B cell (primary cell): ENCODE data around the gene CLCN7. TPM values are rescaled to one million over a fixed set of nuclear protein-coding genes. Genes with fewer than 3 reads are reported as not detected.

Experiments
- ATAC-seq: fragments of 200-7000 bp; cut with Tn5 transposase; one replicate; pipeline ENCODE4 v1.10.0; 2021; ENCODE audit warnings: low read depth, mild to moderate bottlenecking, moderate number of reproducible peaks, moderate library complexity
- CTCF ChIA-PET: fragments of 350-600 bp; sonication (Branson Sonifier 250); formaldehyde crosslinking; loops from one replicate; lab custom pipeline; 2021; ENCODE audit warnings: antibody characterized with exemption, inconsistent platforms; lab: Charles Lee
- POLR2A ChIA-PET: fragments of 350-600 bp; sonication (Branson Sonifier 250); formaldehyde crosslinking; loops from one replicate; lab custom pipeline; 2021; ENCODE audit warnings: antibody characterized with exemption; lab: Charles Lee
- DNase-seq: peaks from one replicate; pipeline ENCODE4 v3.0.0; 2013
- H2AFZ ChIP-seq: 2 replicates; pipeline ENCODE4 v1.6.1; 2012; ENCODE audit warnings: mild to moderate bottlenecking, low read depth, low read length; ENCODE audit not compliant: insufficient read depth, poor library complexity, severe bottlenecking
- H3K27ac ChIP-seq, 2 donors: 1 replicate in 1 of 2; 2 replicates in 1 of 2; pipeline ENCODE4 v1.5.1; 2012 to 2013; ENCODE audit warnings: low read length in 2 of 2, mild to moderate bottlenecking in 2 of 2, moderate library complexity in 1 of 2
- H3K27me3 ChIP-seq, 4 experiments: fragments of 200-600 bp in 1 of 4; sonication (generic) in 1 of 4; replicated peaks in 1 of 4; 1 replicate in 2 of 4; 2 replicates in 2 of 4; pipeline versions ENCODE4 v1.6.1 to v1.7.0; 2013 to 2016; ENCODE audit warnings: low read length in 3 of 4, mild to moderate bottlenecking in 2 of 4, mixed read lengths in 1 of 4, moderate library complexity in 1 of 4; ENCODE audit not compliant: insufficient read depth in 4 of 4, control insufficient read depth in 3 of 4; ENCODE audit errors: control extremely low read depth in 1 of 4
- H3K36me3 ChIP-seq, 2 experiments: replicated peaks in 1 of 2; 1 replicate in 1 of 2; 2 replicates in 1 of 2; pipeline versions ENCODE4 v1.6.1 to v1.7.1; 2013; ENCODE audit warnings: low read length in 1 of 2; ENCODE audit not compliant: insufficient read depth in 2 of 2, control insufficient read depth in 1 of 2; ENCODE audit errors: control extremely low read depth in 1 of 2, extremely low read depth in 1 of 2
- H3K4me1 ChIP-seq, 2 donors: fragments of 200-600 bp in 1 of 2; sonication (generic) in 1 of 2; 1 replicate in 1 of 2; 2 replicates in 1 of 2; pipeline versions ENCODE4 v1.5.1 to v1.6.1; 2013 to 2017; ENCODE audit warnings: low read length in 2 of 2; ENCODE audit not compliant: control insufficient read depth in 2 of 2, insufficient read depth in 2 of 2
- H3K4me2 ChIP-seq: replicated peaks from 2 replicates; pipeline ENCODE3; 2012; ENCODE audit warnings: mild to moderate bottlenecking, low read depth, low read length; ENCODE audit not compliant: poor library complexity, severe bottlenecking
- H3K4me3 ChIP-seq, 5 experiments: fragments of 200-600 bp in 1 of 5; sonication (generic) in 1 of 5; 1 replicate in 3 of 5; 2 replicates in 2 of 5; pipeline versions ENCODE4 v1.5.1 to v1.7.0; 2011 to 2016; ENCODE audit warnings: low read length in 4 of 5, mild to moderate bottlenecking in 4 of 5, low read depth in 2 of 5, control low read depth in 1 of 5, moderate library complexity in 1 of 5; ENCODE audit not compliant: insufficient read depth in 1 of 5; ENCODE audit errors: control extremely low read depth in 1 of 5, extremely low read depth in 1 of 5
- H3K79me2 ChIP-seq: fragments of 200-600 bp; sonication (generic); one replicate; pipeline ENCODE4 v1.6.0; 2016; ENCODE audit warnings: low read length; ENCODE audit not compliant: control insufficient read depth, insufficient read depth
- H3K9ac ChIP-seq: fragments of 200-600 bp; sonication (generic); 2 replicates; pipeline ENCODE4 v1.6.1; 2017; ENCODE audit warnings: mild to moderate bottlenecking, low read length, moderate library complexity
- H3K9me3 ChIP-seq, 3 donors: one replicate each; pipeline versions ENCODE4 v1.6.1 to v1.7.1; 2013; ENCODE audit warnings: low read length in 2 of 3; ENCODE audit not compliant: control insufficient read depth in 2 of 3, insufficient read depth in 1 of 3; ENCODE audit errors: control extremely low read depth in 1 of 3
- H4K20me1 ChIP-seq: 2 replicates; pipeline ENCODE4 v1.6.0; 2012; ENCODE audit warnings: mild to moderate bottlenecking, low read length; ENCODE audit not compliant: insufficient read depth, control insufficient read depth, poor library complexity, severe bottlenecking
- H3K27ac Mint-ChIP-seq: one replicate; pipeline ENCODE4 v1.8.0; 2021; ENCODE audit warnings: mixed read lengths
- H3K27me3 Mint-ChIP-seq: one replicate; pipeline ENCODE4 v1.8.0; 2021; ENCODE audit warnings: mixed read lengths
- H3K4me1 Mint-ChIP-seq: one replicate; pipeline ENCODE4 v1.8.0; 2021; ENCODE audit warnings: mixed read lengths
- H3K4me3 Mint-ChIP-seq: one replicate; pipeline ENCODE4 v1.8.0; 2021; ENCODE audit warnings: mixed read lengths
- H3K9me3 Mint-ChIP-seq: one replicate; pipeline ENCODE4 v1.8.0; 2022; ENCODE audit warnings: mixed read lengths; ENCODE audit not compliant: insufficient read depth
- CTCF ChIP-seq: fragments of 200-600 bp; IDR thresholded peaks from one replicate; pipeline ENCODE4 v1.8.0; 2022; ENCODE audit warnings: antibody characterized with exemption, mild to moderate bottlenecking
- EZH2 ChIP-seq: IDR thresholded peaks from 2 replicates; pipeline ENCODE4 v1.6.1; 2012; ENCODE audit warnings: borderline replicate concordance, low read depth, mild to moderate bottlenecking, moderate library complexity, low read length; ENCODE audit not compliant: insufficient read depth, poor library complexity, severe bottlenecking
- WGBS: methylation state at CpG from one replicate; pipeline ENCODE4 v1.1.5; 2013; ENCODE audit warnings: missing lambda C conversion rate; ENCODE audit not compliant: insufficient coverage; 5-methylcytosine and 5-hydroxymethylcytosine counted together
- intact Hi-C: fragments of 100-400 bp; cut with micrococcal nuclease; formaldehyde crosslinking; loops from one replicate; pipeline ENCODE4 v1.10.0; 2022
- polyA plus RNA-seq: library from polyadenylated mRNA; depleted of rRNA; stranded (reverse); fragments of >200 nt; gene quantifications from 2 replicates; pipeline ENCODE4 v1.2.3, GENCODE V29; 2012
- total RNA-seq, 2 donors: library from RNA; stranded (reverse); fragments of 120-200 nt in 1 of 2; gene quantifications; 1 replicate in 1 of 2; 2 replicates in 1 of 2; pipeline versions ENCODE4 v1.2.3 to v1.2.4, GENCODE V29; 2013 to 2022

CLCN7 gene
- total and polyA plus RNA-seq, 2 donors (not counting 1 experiment from before 2014, with no cell fraction given) = 215 to 274 TPM

GRCh38 chr16:1416521-1416941, 58.3 kb downstream of the CLCN7 start:
- Histone ChIP-seq H3K4me3 (no peak overlapping the region), H3K4me2 (no peak overlapping the region), H4K20me1 (peaks cover 35% of the 10 kb centered on the region), H3K4me1 (peaks cover 12 to 33% of the 10 kb centered on the region in 2 donors), H3K9me3 (no peaks in the 10 kb centered on the region), H3K9ac (no peak overlapping the region), H3K27ac (no peak overlapping the region), H3K36me3 (peaks cover 0 to 14% of the 10 kb centered on the region in 2 experiments), H2AFZ (no peak overlapping the region), H3K79me2 (peaks cover 64% of the 10 kb centered on the region), H3K27me3 (no peaks in the 10 kb centered on the region)
- peaks cover 26% of the 10 kb centered on the region for H3K4me1 Mint-ChIP-seq
- TF ChIP-seq EZH2 (no peak), CTCF (no peak)
- H3K27ac Mint-ChIP-seq = peak overlapping the region; percentile 67
- POLR2A ChIA-PET = interaction anchor here (0.7 kb wide), 1 partner anchor 108 kb away, joined by 4 read pairs; no protein-coding TSS in a partner anchor
- no peaks in the 10 kb centered on the region for H3K9me3 Mint-ChIP-seq
- peak overlapping the region; percentile 7 for H3K4me3 Mint-ChIP-seq
- no peak for ATAC-seq
- no peaks in the 10 kb centered on the region for H3K27me3 Mint-ChIP-seq
- WGBS = 93% methylated on average over 3 of the region's 3 CpGs
- DNase-seq = no peak
- CTCF ChIA-PET = interaction anchor here (0.8 to 1.2 kb wide), 2 partner anchors 11 to 37 kb away, joined by 3 read pairs; no protein-coding TSS in a partner anchor
- intact Hi-C loops = no loop called here

GRCh38 chr16:1414532-1415260, 60.1 kb downstream of the CLCN7 start, which contains the start of gene UNKL:
TSS of gene UNKL (minus strand) at chr16:1414704. CDS start at chr16:1414691, 13 bp downstream.
- CTCF ChIA-PET = no interaction called here
- DNase-seq = peak; percentile 91

More at GRCh38 chr16:1414532-1415260, 60.1 kb downstream of the CLCN7 start, which contains the start of gene UNKL:
- peak within 1 kb of the TSS; percentile 64 for H2AFZ ChIP-seq
- peaks cover 12% of the 10 kb centered on the region for H3K4me1 Mint-ChIP-seq
- peak within 1 kb of the TSS; percentile 91 for H3K9ac ChIP-seq
- ATAC-seq = peak; percentile 68
- peaks cover 74% of the 10 kb centered on the region for H3K79me2 ChIP-seq
- peaks cover 44% of the 10 kb centered on the region for H4K20me1 ChIP-seq
- no peaks in the 10 kb centered on the region for H3K27me3 Mint-ChIP-seq
- TF ChIP-seq EZH2 (no peak), CTCF (no peak)
- H3K4me1 ChIP-seq = peaks cover 7 to 20% of the 10 kb centered on the region in 2 donors
- H3K27ac Mint-ChIP-seq = peak within 1 kb of the TSS; percentile 95
- WGBS = 2% methylated on average over 52 of the region's 72 CpGs
- H3K9me3 Mint-ChIP-seq = no peaks in the 10 kb centered on the region
- H3K4me2 ChIP-seq = peak within 1 kb of the TSS; percentile 96
- intact Hi-C loops = loop anchor here (2.0 to 5.0 kb wide), 3 partner anchors 37 to 358 kb away; partner anchors contain the start of genes CLCN7, EME2, MRPS34 and NME3
- peaks cover 0 to 22% of the 10 kb centered on the region in 2 experiments for H3K36me3 ChIP-seq
- no peaks in the 10 kb centered on the region for H3K9me3 ChIP-seq
- H3K4me3 ChIP-seq = peak within 1 kb of the TSS in 4 of 5 experiments; percentile 76 to 92 (median 88)
- peak within 1 kb of the TSS; percentile 90 for H3K4me3 Mint-ChIP-seq
- POLR2A ChIA-PET = no interaction called here
- H3K27me3 ChIP-seq = no peaks in the 10 kb centered on the region
- H3K27ac ChIP-seq = peak within 1 kb of the TSS; percentile 70 to 92
